Right renal cortex interstitium (tissue), 3 donors: ENCODE measurements around the gene SLC35C1. TPM values are rescaled to one million over a fixed set of nuclear protein-coding genes. Genes with fewer than 3 reads are reported as not detected.
"Not testable (repeated sequence)": the region's sequence is repeated elsewhere in the genome, so short reads cannot be mapped to it uniquely, and the experiment has no call there.

Experiments
- DNase-seq, 3 donors: peaks; one replicate each; pipeline ENCODE4 v3.0.0-alpha.2; 2013; ENCODE audit warnings: low read depth in 3 of 3, low spot score in 2 of 3
- polyA plus RNA-seq, 3 donors: library from polyadenylated mRNA; unstranded; fragments of 120-200 nt; gene quantifications; one replicate each; pipeline ENCODE4 v1.2.1, GENCODE V29; 2013; ENCODE audit not compliant: insufficient read length in 3 of 3

Gene SLC35C1
- polyA plus RNA-seq, 3 donors = 6.1 to 8.3 (median 6.6) TPM

GRCh38 chr11:45809456-45810395 lies 4.8 kb downstream of the SLC35C1 start:
- DNase-seq = no peak

DNA sequence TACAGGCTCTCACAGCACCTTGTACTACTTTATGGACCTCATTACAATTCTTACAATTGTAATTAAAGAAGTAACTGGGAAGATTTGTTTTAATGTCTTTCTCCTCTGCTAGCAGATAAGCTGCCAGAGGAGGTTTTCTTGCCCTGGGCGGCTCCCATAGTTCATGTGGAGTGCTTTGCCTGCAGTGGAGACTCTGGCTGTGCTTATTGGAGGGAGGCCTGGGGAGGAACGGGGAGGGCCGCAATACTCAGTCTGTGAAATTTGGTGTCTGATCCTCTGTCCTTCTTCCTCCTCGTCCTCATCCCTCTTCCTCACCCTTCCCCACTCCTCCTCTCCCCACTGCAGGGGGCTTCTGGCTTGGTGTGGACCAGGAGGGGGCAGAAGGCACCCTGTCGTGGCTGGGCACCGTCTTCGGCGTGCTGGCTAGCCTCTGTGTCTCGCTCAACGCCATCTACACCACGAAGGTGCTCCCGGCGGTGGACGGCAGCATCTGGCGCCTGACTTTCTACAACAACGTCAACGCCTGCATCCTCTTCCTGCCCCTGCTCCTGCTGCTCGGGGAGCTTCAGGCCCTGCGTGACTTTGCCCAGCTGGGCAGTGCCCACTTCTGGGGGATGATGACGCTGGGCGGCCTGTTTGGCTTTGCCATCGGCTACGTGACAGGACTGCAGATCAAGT lies 5.6 kb downstream of the SLC35C1 start:
- DNase-seq = no peak

DNA sequence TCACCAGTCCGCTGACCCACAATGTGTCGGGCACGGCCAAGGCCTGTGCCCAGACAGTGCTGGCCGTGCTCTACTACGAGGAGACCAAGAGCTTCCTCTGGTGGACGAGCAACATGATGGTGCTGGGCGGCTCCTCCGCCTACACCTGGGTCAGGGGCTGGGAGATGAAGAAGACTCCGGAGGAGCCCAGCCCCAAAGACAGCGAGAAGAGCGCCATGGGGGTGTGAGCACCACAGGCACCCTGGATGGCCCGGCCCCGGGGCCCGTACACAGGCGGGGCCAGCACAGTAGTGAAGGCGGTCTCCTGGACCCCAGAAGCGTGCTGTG lies 6.1 kb downstream of the SLC35C1 start:
- DNase-seq = no peak

DNA sequence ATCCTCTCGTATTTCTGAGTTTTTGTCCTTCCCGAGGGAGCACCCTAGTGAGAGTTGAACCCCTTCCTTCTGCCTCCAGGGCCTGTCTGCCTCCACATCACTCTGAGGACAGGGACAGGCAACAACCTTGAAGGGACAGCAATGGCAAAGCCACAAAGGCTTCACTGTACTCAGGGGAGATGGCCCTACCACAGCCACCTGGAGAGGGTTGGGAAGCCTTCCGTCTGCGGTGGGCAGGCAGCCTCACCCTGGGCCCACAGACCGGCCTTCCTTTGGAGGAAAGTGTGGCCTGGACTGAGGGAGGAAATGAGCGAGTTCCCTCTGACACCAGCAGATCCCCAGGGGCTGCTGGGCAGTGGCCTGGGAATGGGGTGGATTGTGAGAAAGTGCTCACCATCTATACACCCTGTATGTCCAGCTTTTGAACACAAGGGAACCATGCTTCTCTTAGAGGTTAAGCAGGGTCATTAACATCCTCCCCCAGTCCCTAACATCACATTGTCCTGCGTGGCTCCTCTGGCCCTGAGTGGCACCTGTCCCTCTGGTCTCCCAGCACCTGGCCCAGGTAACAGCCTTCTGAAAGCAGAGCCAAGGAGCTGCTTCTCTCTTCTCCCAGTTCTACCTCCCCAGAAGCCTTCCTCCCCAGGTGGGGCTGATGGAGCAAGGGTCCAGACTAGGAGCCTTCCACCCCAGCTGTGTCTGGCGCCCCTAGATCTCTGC lies 6.8 kb downstream of the SLC35C1 start:
- no peak for DNase-seq

GRCh38 chr11:45812581-45813548 lies 7.9 kb downstream of the SLC35C1 start:
- DNase-seq = no peak

DNA sequence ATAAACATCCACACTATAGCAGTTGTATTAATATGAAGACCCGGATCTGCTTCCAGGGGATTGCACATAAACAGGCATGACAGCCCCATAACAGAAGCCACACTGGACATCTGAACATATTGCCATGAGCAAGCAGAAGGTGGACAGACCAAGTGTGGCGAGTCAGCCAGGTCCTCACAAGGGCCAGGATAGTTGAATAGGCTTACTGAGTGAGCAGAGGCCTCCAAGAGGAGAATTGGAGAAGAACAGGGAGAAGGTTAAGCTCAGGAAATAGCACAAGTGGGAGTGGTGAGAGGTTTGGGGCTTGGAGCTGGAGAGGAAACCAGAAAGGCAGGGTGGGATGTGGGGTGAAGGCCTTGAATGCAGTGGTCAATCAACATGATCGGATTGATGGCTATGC lies 10.8 kb downstream of the SLC35C1 start:
- no peak for DNase-seq

DNA sequence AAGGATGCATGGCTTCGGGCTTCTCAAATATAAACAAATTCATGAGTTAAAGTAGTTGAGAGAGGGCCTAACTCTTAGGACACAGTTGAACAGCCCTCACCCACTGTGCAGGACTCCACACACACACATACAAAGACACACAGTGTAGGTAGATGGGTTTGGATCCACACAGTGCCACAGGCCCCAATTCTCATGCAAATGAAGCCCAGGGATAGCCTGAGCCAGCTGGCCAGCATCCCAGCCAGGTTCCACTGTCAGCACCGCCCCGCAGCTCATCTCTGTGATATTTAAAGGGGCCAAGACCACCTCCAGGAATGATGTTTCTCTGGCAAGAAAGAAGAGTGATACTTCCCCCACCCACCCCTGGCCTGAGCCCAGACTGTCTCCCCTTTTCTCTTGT lies 11.7 kb downstream of the SLC35C1 start:
- no peak for DNase-seq

- no peak for DNase-seq
Measured at GRCh38 chr11:45817191-45817590, 12.2 kb downstream of the SLC35C1 start.

DNA sequence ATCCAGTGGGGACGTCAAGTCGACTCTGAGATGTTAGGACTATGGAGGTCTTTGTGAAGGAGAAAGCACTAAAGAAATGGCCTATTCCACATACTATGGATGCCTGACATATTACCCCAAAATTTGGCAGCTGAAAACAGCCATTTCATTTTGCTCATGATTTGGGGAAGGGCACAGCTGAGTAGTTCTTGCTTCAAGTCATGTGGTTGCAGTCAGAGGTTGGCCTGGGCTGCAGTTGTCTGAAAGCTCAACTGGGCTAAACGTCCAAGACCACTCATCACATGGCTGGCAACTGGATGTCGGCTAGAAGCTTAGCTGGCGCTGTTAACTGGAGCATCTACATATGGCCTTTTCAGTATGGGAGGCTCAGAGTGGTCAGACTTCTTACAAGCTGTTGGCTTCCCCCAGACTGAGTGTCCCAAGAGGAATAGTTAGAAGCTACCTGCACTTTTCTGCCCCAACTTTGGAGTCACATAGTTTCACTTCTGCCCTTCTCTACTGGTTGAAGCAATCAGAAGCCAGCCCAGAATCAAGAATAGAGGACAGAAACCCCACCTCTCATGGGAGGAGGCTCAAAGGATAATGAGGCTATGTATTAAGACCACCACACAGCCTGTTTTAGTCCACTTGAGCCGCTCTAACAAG lies 14.1 kb downstream of the SLC35C1 start:
- no peak for DNase-seq

- DNase-seq = no peak
Measured at GRCh38 chr11:45820211-45820857, 15.4 kb downstream of the SLC35C1 start.

DNA sequence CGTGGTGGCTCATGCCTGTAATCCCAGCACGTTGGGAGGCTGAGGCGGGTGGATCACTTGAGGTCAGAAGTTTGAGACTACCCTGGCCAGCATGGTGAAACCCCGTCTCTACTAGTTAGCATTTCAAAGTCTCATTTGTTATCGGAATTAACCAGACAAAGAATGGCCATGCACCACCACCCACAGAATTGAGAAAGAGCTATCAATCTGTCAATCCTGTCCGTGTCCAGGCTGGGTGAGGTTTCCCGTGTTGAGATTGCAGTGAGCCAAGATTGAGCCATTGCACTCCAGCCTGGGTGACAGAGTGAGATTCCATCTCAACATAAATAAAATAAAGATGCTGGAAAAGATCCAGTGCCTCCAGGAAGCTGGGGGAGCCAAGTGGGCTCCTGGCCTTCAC lies 21.5 kb downstream of the SLC35C1 start:
- not testable (repeated sequence) for DNase-seq

GRCh38 chr11:45827123-45827522 lies 22.2 kb downstream of the SLC35C1 start:
- no peak for DNase-seq

DNA sequence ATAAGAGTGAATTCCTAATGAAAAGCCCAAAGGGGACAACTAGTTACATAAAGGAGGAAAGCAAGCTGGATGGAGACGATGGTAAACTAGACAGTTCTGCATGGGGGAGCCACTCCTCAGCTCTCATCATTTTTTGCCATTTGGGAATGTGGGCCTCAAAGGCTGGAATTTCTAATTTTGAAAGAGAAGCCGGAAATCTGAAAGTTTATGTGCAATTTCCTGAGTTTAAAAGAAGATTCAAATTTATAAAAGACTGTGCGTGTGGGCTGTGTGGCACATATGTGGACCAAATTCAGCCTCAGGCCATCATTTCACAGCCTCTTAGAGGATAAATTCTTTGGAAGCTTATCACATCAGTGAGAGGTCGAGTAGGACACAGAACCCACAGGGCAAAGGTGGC lies 24.0 kb downstream of the SLC35C1 start:
- DNase-seq = no peak

DNA sequence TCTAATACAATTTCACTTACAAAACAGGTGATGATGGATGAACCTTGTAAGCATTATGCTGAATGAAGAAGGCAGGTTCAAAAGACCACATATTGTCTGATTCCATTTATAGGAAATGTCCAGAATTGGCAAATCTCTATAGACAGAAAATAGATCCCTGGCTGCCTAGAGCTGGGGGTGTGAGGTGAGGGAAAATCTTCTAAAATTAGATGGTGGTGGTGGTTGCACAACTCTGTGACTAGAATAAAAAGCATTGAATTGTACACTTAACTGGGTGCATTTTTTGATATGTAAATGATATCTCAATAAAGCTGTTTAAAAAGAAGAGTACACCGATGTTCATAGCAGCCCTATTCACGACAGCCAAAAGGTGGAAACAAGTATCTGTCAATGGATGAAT lies 25.6 kb downstream of the SLC35C1 start:
- DNase-seq = no peak

- no peak for DNase-seq
Measured at GRCh38 chr11:45832811-45833441, 28.0 kb downstream of the SLC35C1 start.

DNA sequence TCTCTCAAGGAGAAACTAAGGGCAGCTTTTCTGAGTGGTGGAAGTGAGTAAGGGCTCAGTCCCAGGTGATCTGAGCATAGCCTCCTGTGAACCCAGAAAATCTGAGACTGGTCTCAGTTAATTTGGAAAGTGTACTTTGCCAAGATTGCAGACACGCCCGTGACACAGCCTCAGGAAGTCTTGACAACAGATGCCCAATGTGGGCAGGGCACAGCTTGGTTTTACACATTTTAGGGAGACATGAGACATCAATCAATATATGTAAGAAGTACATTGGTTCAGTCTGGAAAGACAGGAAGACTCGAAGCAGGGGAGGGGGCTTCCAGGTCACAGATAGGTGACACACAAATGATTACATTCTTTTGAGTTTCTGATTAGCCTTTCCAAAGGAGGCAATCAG lies 28.8 kb downstream of the SLC35C1 start:
- DNase-seq = no peak

GRCh38 chr11:45834298-45834756 lies 29.4 kb downstream of the SLC35C1 start:
- DNase-seq = no peak

- DNase-seq = no peak
Measured at GRCh38 chr11:45839204-45839603, 34.3 kb downstream of the SLC35C1 start.

GRCh38 chr11:45840251-45840650 lies 35.3 kb downstream of the SLC35C1 start:
- DNase-seq = not testable (repeated sequence)
